Measurements from ENCODE around the gene C4BPA. TPM values are rescaled to one million over a fixed set of nuclear protein-coding genes. Genes with fewer than 3 reads are reported as not detected.

The C4BPA gene
- polyA plus RNA-seq, 1 of the 3 experiments (the other 2 are of a cell fraction): not detected

GRCh38 chr1:207063014-207063413 is 41.0 kb upstream of the C4BPA start:
- H3K4me2 ChIP-seq: no peak overlapping the region
- POLR2A ChIA-PET: no interaction called here
- CTCF ChIA-PET: interaction anchor here (1.0 to 1.4 kb wide), 2 partner anchors 13 to 14 kb away, joined by 3 to 4 read pairs; no protein-coding TSS in a partner anchor

GRCh38 chr1:207064561-207064960 is 39.5 kb upstream of the C4BPA start:
- Histone ChIP-seq H2AFZ (ENCODE audit: low read depth) (no peak overlapping the region), H3K9me2 (no peaks in the 10 kb centered on the region), H3K27ac (ENCODE audit: low read depth in 2 of 2, low read length in 1 of 2) (no peak overlapping the region), H4K20me1 (ENCODE audit: insufficient read depth) (no peaks in the 10 kb centered on the region), H3K4me2 (no peak overlapping the region), H3F3A (replicated peaks; ENCODE audit: insufficient read depth) (no peaks in the 10 kb centered on the region), H3K27me3 (ENCODE audit: insufficient read depth) (no peaks in the 10 kb centered on the region), H3K4me1 (ENCODE audit: control insufficient read depth in 1 of 2, insufficient read depth in 2 of 2, low read depth in 1 of 2, low read length in 1 of 2) (no peaks in the 10 kb centered on the region), H3K4me3 (ENCODE audit: low read depth in 2 of 2, low read length in 1 of 2) (no peak overlapping the region), H3K36me3 (replicated peaks in 1 of 2; ENCODE audit: control insufficient read depth in 1 of 2, insufficient read depth in 2 of 2, low read length in 1 of 2) (peaks cover 5 to 19% of the 10 kb centered on the region in 2 experiments), H3K9ac (no peak overlapping the region), H3K9me3 (no peaks in the 10 kb centered on the region), H3K79me2 (ENCODE audit: insufficient read depth) (no peaks in the 10 kb centered on the region)
- POLR2A ChIA-PET: no interaction called here
- TF ChIP-seq TEAD4 (IDR thresholded peaks at IDR 0.05; ENCODE audit: borderline replicate concordance, insufficient read depth) (no peak), MAX (IDR thresholded peaks at IDR 0.05; ENCODE audit: low read depth) (no peak), NRF1 (IDR thresholded peaks at IDR 0.05; ENCODE audit: low read depth, low read length) (no peak), EP300 (IDR thresholded peaks at IDR 0.05; ENCODE audit: borderline replicate concordance in 1 of 2, low read depth in 1 of 2, low read length in 1 of 2) (no peak), EZH2phosphoT487 (IDR thresholded peaks at IDR 0.05; ENCODE audit: borderline replicate concordance, low read depth) (no peak), SIN3A (IDR thresholded peaks at IDR 0.05; ENCODE audit: borderline replicate concordance, low read depth, low read length) (no peak), PBX3 (IDR thresholded peaks at IDR 0.05) (no peak), RFX5 (IDR thresholded peaks at IDR 0.05; ENCODE audit: low read length) (no peak), TAF1 (IDR thresholded peaks at IDR 0.05; ENCODE audit: borderline replicate concordance, low read depth, low read length) (no peak), RCOR1 (IDR thresholded peaks at IDR 0.05; ENCODE audit: low read length) (no peak), USF2 (IDR thresholded peaks at IDR 0.05; ENCODE audit: borderline replicate concordance, low read depth, low read length) (no peak), MEF2A (IDR thresholded peaks at IDR 0.05; ENCODE audit: borderline replicate concordance, low read depth) (no peak)
- TF ChIP-seq, protein P1, sequence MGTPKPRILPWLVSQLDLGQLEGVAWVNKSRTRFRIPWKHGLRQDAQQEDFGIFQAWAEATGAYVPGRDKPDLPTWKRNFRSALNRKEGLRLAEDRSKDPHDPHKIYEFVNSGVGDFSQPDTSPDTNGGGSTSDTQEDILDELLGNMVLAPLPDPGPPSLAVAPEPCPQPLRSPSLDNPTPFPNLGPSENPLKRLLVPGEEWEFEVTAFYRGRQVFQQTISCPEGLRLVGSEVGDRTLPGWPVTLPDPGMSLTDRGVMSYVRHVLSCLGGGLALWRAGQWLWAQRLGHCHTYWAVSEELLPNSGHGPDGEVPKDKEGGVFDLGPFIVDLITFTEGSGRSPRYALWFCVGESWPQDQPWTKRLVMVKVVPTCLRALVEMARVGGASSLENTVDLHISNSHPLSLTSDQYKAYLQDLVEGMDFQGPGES (IDR thresholded peaks at IDR 0.05; ENCODE audit: low read depth, low read length): no peak
- TF ChIP-seq, protein P2, sequence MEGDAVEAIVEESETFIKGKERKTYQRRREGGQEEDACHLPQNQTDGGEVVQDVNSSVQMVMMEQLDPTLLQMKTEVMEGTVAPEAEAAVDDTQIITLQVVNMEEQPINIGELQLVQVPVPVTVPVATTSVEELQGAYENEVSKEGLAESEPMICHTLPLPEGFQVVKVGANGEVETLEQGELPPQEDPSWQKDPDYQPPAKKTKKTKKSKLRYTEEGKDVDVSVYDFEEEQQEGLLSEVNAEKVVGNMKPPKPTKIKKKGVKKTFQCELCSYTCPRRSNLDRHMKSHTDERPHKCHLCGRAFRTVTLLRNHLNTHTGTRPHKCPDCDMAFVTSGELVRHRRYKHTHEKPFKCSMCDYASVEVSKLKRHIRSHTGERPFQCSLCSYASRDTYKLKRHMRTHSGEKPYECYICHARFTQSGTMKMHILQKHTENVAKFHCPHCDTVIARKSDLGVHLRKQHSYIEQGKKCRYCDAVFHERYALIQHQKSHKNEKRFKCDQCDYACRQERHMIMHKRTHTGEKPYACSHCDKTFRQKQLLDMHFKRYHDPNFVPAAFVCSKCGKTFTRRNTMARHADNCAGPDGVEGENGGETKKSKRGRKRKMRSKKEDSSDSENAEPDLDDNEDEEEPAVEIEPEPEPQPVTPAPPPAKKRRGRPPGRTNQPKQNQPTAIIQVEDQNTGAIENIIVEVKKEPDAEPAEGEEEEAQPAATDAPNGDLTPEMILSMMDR (IDR thresholded peaks at IDR 0.05): no peak
- TF ChIP-seq, protein P3, sequence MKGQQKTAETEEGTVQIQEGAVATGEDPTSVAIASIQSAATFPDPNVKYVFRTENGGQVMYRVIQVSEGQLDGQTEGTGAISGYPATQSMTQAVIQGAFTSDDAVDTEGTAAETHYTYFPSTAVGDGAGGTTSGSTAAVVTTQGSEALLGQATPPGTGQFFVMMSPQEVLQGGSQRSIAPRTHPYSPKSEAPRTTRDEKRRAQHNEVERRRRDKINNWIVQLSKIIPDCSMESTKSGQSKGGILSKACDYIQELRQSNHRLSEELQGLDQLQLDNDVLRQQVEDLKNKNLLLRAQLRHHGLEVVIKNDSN (IDR thresholded peaks at IDR 0.05; ENCODE audit: borderline replicate concordance, low read depth): no peak
- DNase-seq: no peak
- 76% methylated on average over 8 of the region's 8 CpGs for WGBS (ENCODE audit: low lambda C conversion rate)
- CTCF ChIA-PET: no interaction called here

More at GRCh38 chr1:207063014-207063413, 41.0 kb upstream of the C4BPA start:
- no peak overlapping the region for H3K9ac ChIP-seq
- no peak overlapping the region for H2AFZ ChIP-seq (ENCODE audit: low read depth)
- DNase-seq: no peak
- TF ChIP-seq TCF12 (IDR thresholded peaks at IDR 0.05): no peak
- TF ChIP-seq GATA2 (CRISPR knock-in tag; IDR thresholded peaks at IDR 0.05): no peak
- TF ChIP-seq USF2 (IDR thresholded peaks at IDR 0.05; ENCODE audit: borderline replicate concordance, low read depth, low read length): no peak
- TF ChIP-seq NRF1 (IDR thresholded peaks at IDR 0.05; ENCODE audit: low read depth, low read length): no peak
- TF ChIP-seq EZH2phosphoT487 (IDR thresholded peaks at IDR 0.05; ENCODE audit: borderline replicate concordance, low read depth): no peak
- TF ChIP-seq ELF1 (IDR thresholded peaks at IDR 0.05): no peak
- TF ChIP-seq FOXM1 (IDR thresholded peaks at IDR 0.05; ENCODE audit: low read depth): no peak
- no peak for TF ChIP-seq MEF2A (IDR thresholded peaks at IDR 0.05; ENCODE audit: borderline replicate concordance, low read depth)
- TF ChIP-seq NFIC (IDR thresholded peaks at IDR 0.05; ENCODE audit: borderline replicate concordance): no peak
- no peak for TF ChIP-seq RAD21 (IDR thresholded peaks at IDR 0.05; ENCODE audit: low read length)
- TF ChIP-seq SMC3 (IDR thresholded peaks at IDR 0.05; ENCODE audit: low read depth, low read length): no peak
- TF ChIP-seq FOXJ3 (CRISPR knock-in tag; IDR thresholded peaks at IDR 0.05): no peak
- WGBS (ENCODE audit: low lambda C conversion rate): 85% methylated on average over 5 of the region's 5 CpGs
- no peaks in the 10 kb centered on the region for H3K4me1 ChIP-seq (ENCODE audit: control insufficient read depth in 1 of 2, insufficient read depth in 2 of 2, low read depth in 1 of 2, low read length in 1 of 2)
- no peaks in the 10 kb centered on the region for H3K79me2 ChIP-seq (ENCODE audit: insufficient read depth)
- no peaks in the 10 kb centered on the region for H3K9me2 ChIP-seq
- H4K20me1 ChIP-seq (ENCODE audit: insufficient read depth): no peaks in the 10 kb centered on the region
- H3F3A ChIP-seq (replicated peaks; ENCODE audit: insufficient read depth): no peaks in the 10 kb centered on the region
- H3K27ac ChIP-seq (ENCODE audit: low read depth in 2 of 2, low read length in 1 of 2): no peak overlapping the region
- H3K36me3 ChIP-seq (replicated peaks in 1 of 2; ENCODE audit: control insufficient read depth in 1 of 2, insufficient read depth in 2 of 2, low read length in 1 of 2): peaks cover 0 to 15% of the 10 kb centered on the region in 2 experiments
- no peaks in the 10 kb centered on the region for H3K27me3 ChIP-seq (ENCODE audit: insufficient read depth)
- H3K9me3 ChIP-seq: no peaks in the 10 kb centered on the region
- no peak overlapping the region for H3K4me3 ChIP-seq (ENCODE audit: low read depth in 2 of 2, low read length in 1 of 2)
